ENCODE results near the gene ASS1.

Gene ASS1

GRCh38 chr9:130430232-130430631 lies 14.5 kb upstream of the ASS1 start:
- H3K4me1 ChIP-seq (ENCODE audit: insufficient read depth, poor library complexity, severe bottlenecking): peaks cover 17% of the 10 kb centered on the region

GRCh38 chr9:130430734-130431535 lies 13.8 kb upstream of the ASS1 start:
- peak; percentile 54 for DNase-seq (ENCODE audit: low spot score)

More at GRCh38 chr9:130430232-130430631, 14.5 kb upstream of the ASS1 start:
- no peak overlapping the region for H3K4me3 ChIP-seq (ENCODE audit: severe bottlenecking)
- no peaks in the 10 kb centered on the region for H3K9me3 ChIP-seq (ENCODE audit: severe bottlenecking)
- ATAC-seq (ENCODE audit: low read depth) (no peak), DNase-seq (ENCODE audit: low spot score) (peak; percentile 43)
- no peak overlapping the region for H3K27ac ChIP-seq (ENCODE audit: poor library complexity, severe bottlenecking)
- no peak for TF ChIP-seq CTCF (IDR thresholded peaks at IDR 0.05; ENCODE audit: poor library complexity, severe bottlenecking)
- no peaks in the 10 kb centered on the region for H3K36me3 ChIP-seq (ENCODE audit: low read depth)
- no peaks in the 10 kb centered on the region for H3K27me3 ChIP-seq (ENCODE audit: insufficient read depth, poor library complexity, severe bottlenecking)

GRCh38 chr9:130431536-130432303 lies 13.0 kb upstream of the ASS1 start:
- peaks cover 8% of the 10 kb centered on the region for H3K4me1 ChIP-seq (ENCODE audit: insufficient read depth, poor library complexity, severe bottlenecking)
- no peaks in the 10 kb centered on the region for H3K27me3 ChIP-seq (ENCODE audit: insufficient read depth, poor library complexity, severe bottlenecking)
- DNase-seq (ENCODE audit: low spot score): peak; percentile 59
- H3K36me3 ChIP-seq (ENCODE audit: low read depth): no peaks in the 10 kb centered on the region
- H3K27ac ChIP-seq (ENCODE audit: poor library complexity, severe bottlenecking): no peak overlapping the region
- no peak overlapping the region for H3K4me3 ChIP-seq (ENCODE audit: severe bottlenecking)
- H3K9me3 ChIP-seq (ENCODE audit: severe bottlenecking): no peaks in the 10 kb centered on the region
- TF ChIP-seq CTCF (IDR thresholded peaks at IDR 0.05; ENCODE audit: poor library complexity, severe bottlenecking): no peak
- ATAC-seq (ENCODE audit: low read depth): no peak

More at GRCh38 chr9:130430734-130431535, 13.8 kb upstream of the ASS1 start:
- no peak overlapping the region for H3K27ac ChIP-seq (ENCODE audit: poor library complexity, severe bottlenecking)
- peaks cover 16% of the 10 kb centered on the region for H3K4me1 ChIP-seq (ENCODE audit: insufficient read depth, poor library complexity, severe bottlenecking)
- no peaks in the 10 kb centered on the region for H3K36me3 ChIP-seq (ENCODE audit: low read depth)
- no peaks in the 10 kb centered on the region for H3K9me3 ChIP-seq (ENCODE audit: severe bottlenecking)
- no peaks in the 10 kb centered on the region for H3K27me3 ChIP-seq (ENCODE audit: insufficient read depth, poor library complexity, severe bottlenecking)
- ATAC-seq (ENCODE audit: low read depth): no peak
- no peak overlapping the region for H3K4me3 ChIP-seq (ENCODE audit: severe bottlenecking)
- no peak for TF ChIP-seq CTCF (IDR thresholded peaks at IDR 0.05; ENCODE audit: poor library complexity, severe bottlenecking)

- H3K4me1 ChIP-seq (ENCODE audit: insufficient read depth, poor library complexity, severe bottlenecking): peaks cover 2% of the 10 kb centered on the region
- no peaks in the 10 kb centered on the region for H3K27me3 ChIP-seq (ENCODE audit: insufficient read depth, poor library complexity, severe bottlenecking)
- no peaks in the 10 kb centered on the region for H3K36me3 ChIP-seq (ENCODE audit: low read depth)
- no peak overlapping the region for H3K4me3 ChIP-seq (ENCODE audit: severe bottlenecking)
- DNase-seq (ENCODE audit: low spot score) (no peak), ATAC-seq (ENCODE audit: low read depth) (no peak)
- no peak overlapping the region for H3K27ac ChIP-seq (ENCODE audit: poor library complexity, severe bottlenecking)
- H3K9me3 ChIP-seq (ENCODE audit: severe bottlenecking): no peaks in the 10 kb centered on the region
- no peak for TF ChIP-seq CTCF (IDR thresholded peaks at IDR 0.05; ENCODE audit: poor library complexity, severe bottlenecking)
Measured at GRCh38 chr9:130432362-130432761, 12.4 kb upstream of the ASS1 start.

All from RWPE2 (cell line).